Epithelial cell of alveolus of lung (primary cell): Measurements from ENCODE around the gene FHOD3. TPM values are rescaled to one million over a fixed set of nuclear protein-coding genes. Genes with fewer than 3 reads are reported as not detected.

ENCODE experiments used
- total RNA-seq: library from RNA; depleted of rRNA; stranded (reverse); fragments of >200 nt; gene quantifications from 2 replicates; pipeline ENCODE4 v1.2.1, GENCODE V29; 2015

The FHOD3 gene
- 3.0 and 4.9 TPM in 2 replicates for total RNA-seq

GRCh38 chr18:36297417-36298125 is at the start of gene FHOD3:
Gene FHOD3 (plus strand): TSS chr18:36297713. CDS start chr18:36297836, 123 bp downstream.

GRCh38 chr18:36828630-36829361 is 531.3 kb downstream of the FHOD3 start, which contains the start of the genes KIAA1328 and TPGS2:
Gene KIAA1328 (plus strand): TSS chr18:36829127. CDS start chr18:36829139, 12 bp downstream.
Gene TPGS2 (minus strand): TSS chr18:36829002. CDS start chr18:36828767, 235 bp downstream.

Other genes starting within 250 kb of the FHOD3 start
- 33.4 and 36.6 TPM in 2 replicates for gene RPRD1A, start 230.2 kb upstream of the FHOD3 start, total RNA-seq
- 33.1 and 53.8 TPM in 2 replicates for gene SLC39A6, start 168.4 kb upstream of the FHOD3 start, total RNA-seq
- gene ELP2, start 167.8 kb upstream of the FHOD3 start, total RNA-seq = 46.0 and 57.8 TPM in 2 replicates
- 1.3 and 1.4 TPM in 2 replicates for gene MOCOS, start 110.2 kb upstream of the FHOD3 start, total RNA-seq